Body of pancreas (tissue), 4 donors: ENCODE measurements around the gene PIP5KL1. TPM values are rescaled to one million over a fixed set of nuclear protein-coding genes. Genes with fewer than 3 reads are reported as not detected.

Source experiments
- ATAC-seq: fragments of 150-250 bp; one replicate; pipeline ENCODE4 v1.9.1; 2016
- DNase-seq, 4 donors: peaks; one replicate each; pipeline ENCODE4 v3.0.0-alpha.2; 2019
- H3K27ac ChIP-seq, 4 donors: fragments of 200-600 bp; sonication (generic); 1 replicate in 3 of 4; 2 replicates in 1 of 4; pipeline versions ENCODE4 v1.5.1 to v1.6.1; 2016 to 2019; ENCODE audit warnings: mild to moderate bottlenecking in 1 of 4, mixed read lengths in 1 of 4, moderate library complexity in 1 of 4
- H3K27me3 ChIP-seq, 2 donors: fragments of 200-600 bp; sonication (generic); one replicate each; pipeline ENCODE4 v1.6.0; 2016; ENCODE audit warnings: mild to moderate bottlenecking in 1 of 2
- H3K36me3 ChIP-seq, 2 donors: fragments of 200-600 bp; sonication (generic); replicated peaks in 1 of 2; 2 replicates each; pipeline ENCODE4 v1.5.1; 2016; ENCODE audit warnings: low read depth in 2 of 2; ENCODE audit not compliant: insufficient read depth in 1 of 2
- H3K4me1 ChIP-seq: fragments of 200-600 bp; sonication (generic); one replicate; pipeline ENCODE4 v1.6.0; 2016
- H3K4me3 ChIP-seq, 2 donors: fragments of 200-600 bp; sonication (generic); 1 replicate in 1 of 2; 2 replicates in 1 of 2; pipeline ENCODE4 v1.5.1; 2016 to 2019
- H3K9me3 ChIP-seq, 3 donors: fragments of 200-600 bp; sonication (generic); 1 replicate in 2 of 3; 2 replicates in 1 of 3; pipeline ENCODE4 v1.5.1; 2016
- POLR2A ChIP-seq, 3 donors: fragments of 450-650 bp; IDR thresholded peaks; one replicate each; pipeline ENCODE4 v1.6.1; 2016; ENCODE audit warnings: antibody characterized with exemption in 3 of 3, mild to moderate bottlenecking in 2 of 3
- WGBS, 2 donors: methylation state at CpG; one replicate each; pipeline ENCODE4 v1.1.5; 2017; 5-methylcytosine and 5-hydroxymethylcytosine counted together
- intact Hi-C: fragments of 100-400 bp; cut with DNase I; formaldehyde crosslinking; loops from one replicate; pipeline ENCODE4 v1.15.1; 2023
- total RNA-seq, 2 donors: library from RNA; depleted of rRNA; stranded (reverse); fragments of >200 nt; gene quantifications; one replicate each; pipeline ENCODE4 v1.1.0, GENCODE V29; 2016
- TF ChIP-seq, protein P1 (sequence below), 7 experiments: fragments of 450-650 bp in 4 of 7; fragments of 200-600 bp in 3 of 7; sonication (generic) in 3 of 7; IDR thresholded peaks; one replicate each; pipeline ENCODE4 v1.5.1; 2016 to 2019; ENCODE audit warnings: antibody characterized with exemption in 7 of 7

PIP5KL1 gene
- total RNA-seq, 2 donors from 2014 or later, result 1.3 to 2.6 TPM

DNA sequence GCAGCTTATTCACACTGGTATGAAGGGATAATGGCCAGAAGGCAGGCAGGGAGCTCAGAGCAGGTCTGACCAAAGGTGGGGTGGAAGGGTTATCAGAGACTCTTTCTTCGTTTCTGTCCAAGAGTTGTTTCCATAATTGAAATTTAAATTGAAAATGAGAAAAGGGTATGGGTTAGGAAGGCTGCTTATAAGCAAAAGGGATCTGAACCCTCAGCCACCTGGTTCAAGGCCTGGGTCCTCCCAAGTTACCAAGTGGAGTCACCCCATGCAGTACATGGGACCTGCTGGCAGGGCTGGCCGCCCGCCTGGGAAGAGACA lies 32.4 kb upstream of the PIP5KL1 start:
- Histone ChIP-seq H3K9me3 (no peaks in the 10 kb centered on the region), H3K27me3 (no peaks in the 10 kb centered on the region), H3K36me3 (no peaks in the 10 kb centered on the region), H3K4me3 (no peak overlapping the region), H3K27ac (peak overlapping the region; percentile 39 to 93 (median 80)), H3K4me1 (peaks cover 74% of the 10 kb centered on the region)
- DNase-seq (no peak), ATAC-seq (no peak)
- intact Hi-C loops, result no loop called here
- TF ChIP-seq POLR2A (IDR thresholded peaks at IDR 0.05), result no peak
- TF ChIP-seq, protein P1, sequence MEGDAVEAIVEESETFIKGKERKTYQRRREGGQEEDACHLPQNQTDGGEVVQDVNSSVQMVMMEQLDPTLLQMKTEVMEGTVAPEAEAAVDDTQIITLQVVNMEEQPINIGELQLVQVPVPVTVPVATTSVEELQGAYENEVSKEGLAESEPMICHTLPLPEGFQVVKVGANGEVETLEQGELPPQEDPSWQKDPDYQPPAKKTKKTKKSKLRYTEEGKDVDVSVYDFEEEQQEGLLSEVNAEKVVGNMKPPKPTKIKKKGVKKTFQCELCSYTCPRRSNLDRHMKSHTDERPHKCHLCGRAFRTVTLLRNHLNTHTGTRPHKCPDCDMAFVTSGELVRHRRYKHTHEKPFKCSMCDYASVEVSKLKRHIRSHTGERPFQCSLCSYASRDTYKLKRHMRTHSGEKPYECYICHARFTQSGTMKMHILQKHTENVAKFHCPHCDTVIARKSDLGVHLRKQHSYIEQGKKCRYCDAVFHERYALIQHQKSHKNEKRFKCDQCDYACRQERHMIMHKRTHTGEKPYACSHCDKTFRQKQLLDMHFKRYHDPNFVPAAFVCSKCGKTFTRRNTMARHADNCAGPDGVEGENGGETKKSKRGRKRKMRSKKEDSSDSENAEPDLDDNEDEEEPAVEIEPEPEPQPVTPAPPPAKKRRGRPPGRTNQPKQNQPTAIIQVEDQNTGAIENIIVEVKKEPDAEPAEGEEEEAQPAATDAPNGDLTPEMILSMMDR (IDR thresholded peaks at IDR 0.05), result no peak
- WGBS, 2 donors, result 59 to 65% methylated on average over 3 of the region's 3 CpGs

DNA sequence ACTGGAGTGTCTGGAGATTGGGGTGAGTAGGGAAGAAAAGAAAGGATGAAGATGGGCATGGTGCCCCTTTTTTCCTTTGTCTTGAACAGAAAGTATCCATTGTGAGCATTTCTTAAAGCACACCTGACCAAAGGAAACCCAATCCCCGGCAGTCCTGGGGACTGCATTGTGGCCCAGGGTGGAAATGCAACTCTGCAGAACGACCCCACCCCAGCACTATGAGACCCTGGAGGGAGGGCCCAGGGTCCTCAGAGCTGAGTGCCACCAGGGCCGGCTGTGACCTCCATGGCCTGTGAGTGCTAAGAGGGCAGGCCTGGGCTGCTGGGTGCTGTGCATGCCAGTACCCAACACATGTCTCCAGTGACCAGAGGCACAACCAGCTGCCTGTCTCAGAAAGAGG lies 31.7 kb upstream of the PIP5KL1 start:
- peak overlapping the region in 3 of 4 donors; percentile 66 to 93 (median 93) for H3K27ac ChIP-seq
- intact Hi-C loops, result no loop called here
- WGBS, 2 donors, result 57 to 64% methylated on average over 3 of the region's 3 CpGs

DNA sequence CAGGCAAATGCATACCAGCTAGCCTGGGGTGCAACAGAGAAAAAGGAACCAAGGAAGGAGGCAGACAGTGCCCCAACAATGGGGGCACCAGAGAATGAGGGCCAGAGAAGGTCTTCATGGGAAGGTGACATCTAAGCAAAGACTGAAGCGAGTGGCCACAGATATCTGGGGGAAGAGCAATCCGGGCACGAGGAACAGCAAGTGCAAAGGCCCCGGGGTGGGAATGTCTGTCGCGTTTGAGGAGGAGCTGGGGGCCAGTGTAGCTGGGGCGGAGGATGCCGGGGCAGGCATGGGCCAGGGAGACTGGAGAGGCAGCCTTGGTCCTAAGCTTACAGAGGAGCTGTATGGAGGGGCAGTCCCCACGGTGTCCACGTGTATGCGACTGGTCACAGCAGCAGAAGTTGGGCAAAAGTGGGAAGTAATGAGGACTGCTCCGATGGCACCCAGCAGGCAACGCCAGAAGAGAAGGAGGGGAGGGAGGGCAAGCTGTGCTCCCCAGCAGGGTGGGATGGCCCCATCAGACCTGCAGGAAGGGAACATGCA lies 31.1 kb upstream of the PIP5KL1 start:
- no peak overlapping the region for H3K4me3 ChIP-seq
- no peak for DNase-seq
- H3K27ac ChIP-seq, result peak overlapping the region in 2 of 4 donors; percentile 93
- no peak for ATAC-seq
- TF ChIP-seq, protein P1 (IDR thresholded peaks at IDR 0.05), result no peak
- TF ChIP-seq POLR2A (IDR thresholded peaks at IDR 0.05), result no peak
- no peaks in the 10 kb centered on the region for H3K27me3 ChIP-seq
- H3K36me3 ChIP-seq, result no peaks in the 10 kb centered on the region
- no peaks in the 10 kb centered on the region for H3K9me3 ChIP-seq
- H3K4me1 ChIP-seq, result peaks cover 67% of the 10 kb centered on the region
- WGBS, 2 donors, result 91 to 95% methylated on average over 13 of the region's 13 CpGs
- intact Hi-C loops, result no loop called here

More for the DNA sequence above, 31.7 kb upstream of the PIP5KL1 start:
- DNase-seq, result no peak
- no peaks in the 10 kb centered on the region for H3K27me3 ChIP-seq
- no peak for ATAC-seq
- H3K9me3 ChIP-seq, result no peaks in the 10 kb centered on the region
- no peak for TF ChIP-seq POLR2A (IDR thresholded peaks at IDR 0.05)
- TF ChIP-seq, protein P1 (IDR thresholded peaks at IDR 0.05), result no peak
- peaks cover 73% of the 10 kb centered on the region for H3K4me1 ChIP-seq
- H3K36me3 ChIP-seq, result no peaks in the 10 kb centered on the region
- H3K4me3 ChIP-seq, result no peak overlapping the region

DNA sequence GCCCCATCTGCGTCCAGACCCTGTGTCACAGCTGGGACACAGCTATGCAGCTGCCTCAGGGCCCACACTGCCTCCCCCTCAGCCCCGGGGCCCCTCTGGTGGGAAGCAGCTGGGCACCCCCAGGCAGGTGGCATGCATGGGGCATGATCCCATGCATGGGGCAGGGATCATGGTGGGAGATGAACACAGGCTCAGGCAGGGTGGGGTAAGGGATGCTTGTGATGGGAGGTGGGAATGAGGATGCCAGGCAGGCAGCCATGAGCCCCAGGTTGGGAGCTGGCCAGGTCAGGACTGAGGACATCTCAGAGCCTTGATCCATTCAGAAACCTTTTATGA lies 30.5 kb upstream of the PIP5KL1 start:
- Histone ChIP-seq H3K27ac (peak overlapping the region; percentile 20 to 93 (median 58)), H3K4me1 (peaks cover 62% of the 10 kb centered on the region), H3K9me3 (no peaks in the 10 kb centered on the region), H3K36me3 (no peaks in the 10 kb centered on the region), H3K27me3 (no peaks in the 10 kb centered on the region), H3K4me3 (no peak overlapping the region)
- no peak for ATAC-seq
- intact Hi-C loops, result no loop called here
- TF ChIP-seq, protein P1 (IDR thresholded peaks at IDR 0.05), result no peak
- TF ChIP-seq POLR2A (IDR thresholded peaks at IDR 0.05), result no peak
- DNase-seq, result no peak
- 95% methylated on average over 2 of the region's 2 CpGs; no CpG with 5 or more reads in 1 of the 2 donors for WGBS, 2 donors

DNA sequence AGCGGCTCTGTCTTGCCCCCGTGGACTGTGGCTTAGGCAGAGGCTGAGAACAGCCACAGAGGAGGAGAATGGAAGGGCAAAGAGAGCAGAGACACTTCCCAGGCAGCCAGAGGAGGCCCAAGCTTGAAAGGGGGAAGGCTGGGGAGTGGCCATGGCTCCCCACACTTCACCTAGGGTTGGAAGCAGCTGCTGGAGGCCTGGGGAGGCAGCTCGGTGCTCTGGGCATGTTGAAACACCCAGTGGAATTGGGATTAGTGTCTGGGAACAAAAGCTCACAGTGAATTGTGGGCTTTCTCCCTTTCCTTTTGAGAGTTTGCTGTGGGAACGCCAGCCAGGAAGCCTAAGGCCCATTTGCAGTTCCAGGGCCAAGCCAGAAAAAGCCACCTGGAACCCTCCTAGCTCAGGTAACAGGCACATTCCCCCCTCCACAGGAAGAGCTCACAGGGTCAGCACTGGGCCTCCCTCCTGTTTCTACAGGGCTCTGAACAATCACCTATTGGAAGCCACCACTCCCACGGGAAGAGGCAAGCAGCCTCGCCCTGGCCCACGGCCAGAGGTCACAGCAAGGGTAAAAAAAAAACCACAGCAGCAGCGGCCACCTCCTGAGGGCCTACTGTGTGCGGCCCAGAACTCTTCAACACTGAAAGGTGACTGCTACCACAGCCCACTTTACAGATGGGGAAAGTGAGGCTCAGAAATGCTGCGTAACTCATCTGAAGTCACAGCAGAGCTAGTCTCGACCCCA lies 30.0 kb upstream of the PIP5KL1 start:
- DNase-seq (no peak), ATAC-seq (no peak)
- Histone ChIP-seq H3K4me3 (no peak overlapping the region), H3K27ac (peak overlapping the region; percentile 20 to 93 (median 58)), H3K27me3 (no peaks in the 10 kb centered on the region), H3K4me1 (peaks cover 62% of the 10 kb centered on the region), H3K36me3 (no peaks in the 10 kb centered on the region), H3K9me3 (no peaks in the 10 kb centered on the region)
- 30 to 42% methylated on average over 9 to 11 of the region's 11 CpGs for WGBS, 2 donors
- intact Hi-C loops, result no loop called here
- no peak for TF ChIP-seq POLR2A (IDR thresholded peaks at IDR 0.05)
- TF ChIP-seq, protein P1 (IDR thresholded peaks at IDR 0.05), result no peak
